Glutamatergic neuron (in vitro differentiated cells): ENCODE measurements around the gene STKLD1. TPM values are rescaled to one million over a fixed set of nuclear protein-coding genes. Genes with fewer than 3 reads are reported as not detected.

Source experiments
- DNase-seq: peaks from one replicate; pipeline ENCODE4 v3.0.0; 2022
- H3K27ac Mint-ChIP-seq: one replicate; pipeline ENCODE4 v1.8.0; 2020; ENCODE audit warnings: mild to moderate bottlenecking, mixed read lengths, inconsistent platforms; ENCODE audit not compliant: unreplicated experiment
- H3K27me3 Mint-ChIP-seq: one replicate; pipeline ENCODE4 v1.8.0; 2020; ENCODE audit warnings: mild to moderate bottlenecking, moderate library complexity, mixed read lengths, inconsistent platforms; ENCODE audit not compliant: unreplicated experiment
- H3K36me3 Mint-ChIP-seq: one replicate; pipeline ENCODE4 v1.8.0; 2020; ENCODE audit warnings: mild to moderate bottlenecking, mixed read lengths, inconsistent platforms; ENCODE audit not compliant: unreplicated experiment
- H3K4me1 Mint-ChIP-seq: one replicate; pipeline ENCODE4 v1.8.0; 2020; ENCODE audit warnings: mild to moderate bottlenecking, low read depth, mixed read lengths, inconsistent platforms; ENCODE audit not compliant: unreplicated experiment
- H3K4me3 Mint-ChIP-seq: one replicate; pipeline ENCODE4 v1.8.0; 2020; ENCODE audit warnings: mild to moderate bottlenecking, mixed read lengths, inconsistent platforms; ENCODE audit not compliant: unreplicated experiment
- H3K9me3 Mint-ChIP-seq: one replicate; pipeline ENCODE4 v1.8.0; 2020; ENCODE audit warnings: mild to moderate bottlenecking, moderate library complexity, mixed read lengths, inconsistent platforms; ENCODE audit not compliant: unreplicated experiment
- CTCF ChIP-seq: fragments of 200-600 bp; sonication (generic); IDR thresholded peaks from one replicate; pipeline ENCODE4 v1.5.0; 2021; ENCODE audit not compliant: partially characterized antibody, unreplicated experiment
- total RNA-seq: library from RNA; stranded (reverse); fragmentation: NEBNext Ultra II Directional; extraction: Animal tissue kit (Norgen Biotek cat#: 25700); gene quantifications from one replicate; pipeline ENCODE4 v1.2.1, GENCODE V29; 2021; ENCODE audit not compliant: unreplicated experiment

The STKLD1 gene
- total RNA-seq, 1 donor from 2014 or later, result 2.6 TPM

DNA sequence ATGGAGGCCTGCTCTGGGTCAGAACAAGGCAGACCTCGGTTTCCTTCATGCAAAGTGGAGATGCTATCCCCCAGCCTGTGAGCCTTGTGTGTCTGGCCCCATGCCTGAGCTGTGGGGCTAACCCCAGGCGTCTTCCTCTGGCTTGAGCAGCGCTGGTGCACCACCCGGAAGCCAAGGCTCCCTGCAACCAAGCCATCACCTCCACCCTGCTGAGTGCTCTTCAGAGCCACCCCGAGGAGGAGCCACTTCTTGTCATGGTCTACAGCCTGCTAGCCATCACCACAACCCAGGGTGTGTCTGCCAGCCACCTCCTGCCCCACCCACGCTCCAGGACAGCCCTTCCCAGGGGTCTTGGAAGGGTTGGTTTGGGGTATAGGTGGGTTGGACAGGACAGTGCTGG lies 25.4 kb downstream of the STKLD1 start:
- no peak overlapping the region for H3K27ac Mint-ChIP-seq
- TF ChIP-seq CTCF, result no peak

GRCh38 chr9:133402689-133403088 lies 26.5 kb downstream of the STKLD1 start:
- H3K4me1 Mint-ChIP-seq, result no peaks in the 10 kb centered on the region
- no peak overlapping the region for H3K4me3 Mint-ChIP-seq
- TF ChIP-seq CTCF, result no peak
- DNase-seq, result no peak
- H3K9me3 Mint-ChIP-seq, result peaks cover 6% of the 10 kb centered on the region
- no peaks in the 10 kb centered on the region for H3K36me3 Mint-ChIP-seq
- H3K27ac Mint-ChIP-seq, result no peak overlapping the region
- peaks cover 4% of the 10 kb centered on the region for H3K27me3 Mint-ChIP-seq

More for the DNA sequence above, 25.4 kb downstream of the STKLD1 start:
- H3K4me1 Mint-ChIP-seq, result no peaks in the 10 kb centered on the region
- peaks cover 2% of the 10 kb centered on the region for H3K27me3 Mint-ChIP-seq
- DNase-seq, result no peak
- H3K36me3 Mint-ChIP-seq, result no peaks in the 10 kb centered on the region
- no peak overlapping the region for H3K4me3 Mint-ChIP-seq
- peaks cover 3% of the 10 kb centered on the region for H3K9me3 Mint-ChIP-seq

DNA sequence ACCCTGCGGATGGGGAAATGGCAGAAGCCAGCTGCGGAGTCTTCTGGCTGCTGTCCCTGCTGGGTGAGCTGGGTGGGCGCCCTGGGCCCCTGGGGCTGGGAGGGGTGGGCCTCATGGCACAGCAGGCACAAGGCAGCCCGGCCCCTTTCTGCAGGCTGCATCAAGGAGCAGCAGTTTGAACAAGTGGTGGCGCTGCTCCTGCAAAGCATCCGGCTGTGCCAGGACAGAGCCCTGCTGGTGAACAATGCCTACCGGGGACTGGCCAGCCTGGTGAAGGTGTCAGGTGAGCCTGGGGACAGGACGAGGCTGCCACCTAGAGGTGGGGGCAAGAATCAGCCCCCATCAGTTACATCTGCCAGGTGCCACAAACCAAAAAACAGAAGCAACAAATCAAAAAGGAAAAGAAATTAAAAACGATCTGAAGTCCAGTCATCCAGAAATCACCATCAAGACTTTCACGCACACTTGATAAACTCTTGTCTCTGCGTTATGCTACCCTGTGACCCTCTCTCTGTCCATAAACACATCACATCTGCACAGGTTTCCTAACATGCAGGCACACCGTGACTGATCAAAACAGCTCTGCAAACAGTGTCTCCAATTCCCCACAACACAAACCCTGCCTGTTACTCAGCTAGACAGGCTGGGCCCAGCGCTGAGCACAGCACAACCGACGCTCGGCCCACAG lies 27.7 kb downstream of the STKLD1 start:
- no peaks in the 10 kb centered on the region for H3K36me3 Mint-ChIP-seq
- TF ChIP-seq CTCF, result peak; percentile 53
- no peaks in the 10 kb centered on the region for H3K4me1 Mint-ChIP-seq
- no peak for DNase-seq
- H3K27ac Mint-ChIP-seq, result peak overlapping the region; percentile 7
- H3K4me3 Mint-ChIP-seq, result no peak overlapping the region
- H3K9me3 Mint-ChIP-seq, result peaks cover 6% of the 10 kb centered on the region
- peaks cover 4% of the 10 kb centered on the region for H3K27me3 Mint-ChIP-seq

GRCh38 chr9:133404454-133405002 lies 28.4 kb downstream of the STKLD1 start:
- peaks cover 6% of the 10 kb centered on the region for H3K9me3 Mint-ChIP-seq
- H3K4me1 Mint-ChIP-seq, result no peaks in the 10 kb centered on the region
- H3K27me3 Mint-ChIP-seq, result peaks cover 2% of the 10 kb centered on the region
- H3K27ac Mint-ChIP-seq, result peak overlapping the region; percentile 7
- no peaks in the 10 kb centered on the region for H3K36me3 Mint-ChIP-seq
- no peak for TF ChIP-seq CTCF
- no peak for DNase-seq
- H3K4me3 Mint-ChIP-seq, result no peak overlapping the region
